NCI-H345 treated with DMSO at 0.1 percent for 48 hours (cell line): ENCODE results near the gene FRMD3.
A peak's percentile ranks its signal among the peaks of the same experiment; 100 is the strongest.

Source experiments
- DNase-seq: peaks from one replicate; lab custom pipeline; 2025; ENCODE audit not compliant: unreplicated experiment; lab: John Stamatoyannopoulos, UW

The FRMD3 gene

DNA sequence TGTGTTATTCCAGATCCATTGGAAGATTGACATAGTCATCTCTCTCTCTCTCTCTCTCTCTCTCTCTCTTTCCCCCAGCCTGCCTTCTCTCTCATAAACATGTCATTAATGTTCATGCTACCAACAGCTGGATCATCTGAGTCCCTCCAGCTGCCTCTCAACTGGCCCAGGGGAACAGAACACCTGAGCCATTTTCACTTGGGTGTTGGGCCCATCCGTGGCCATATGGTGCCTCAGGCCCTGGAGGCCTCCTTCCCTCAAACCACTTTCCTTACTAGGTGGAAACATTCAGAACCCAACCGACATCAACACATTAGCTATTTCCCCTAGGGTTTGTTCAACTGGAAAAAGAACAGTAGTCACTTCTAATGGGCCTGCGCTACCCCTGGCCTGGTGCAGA is 196.2 kb downstream of the FRMD3 start:
- no peak for DNase-seq

DNA sequence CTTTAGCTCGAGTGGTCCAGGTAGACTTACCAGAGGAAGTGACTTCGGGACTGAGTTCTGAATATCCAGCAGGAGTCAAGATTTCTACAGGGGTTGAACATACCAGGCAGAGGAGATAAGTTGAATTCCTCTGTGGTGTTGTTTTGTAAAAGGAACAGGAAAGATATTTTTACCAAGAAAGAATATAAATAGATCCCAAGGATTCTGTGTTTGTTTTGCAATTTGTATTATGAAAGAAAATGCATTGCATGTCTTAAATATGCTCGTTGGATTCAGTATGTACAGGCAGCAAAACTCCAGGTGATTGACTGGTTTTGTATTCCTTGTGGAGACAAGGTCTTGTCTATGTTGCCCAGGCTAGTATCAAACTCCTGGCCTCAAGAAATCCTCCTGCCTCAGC is 197.8 kb downstream of the FRMD3 start:
- DNase-seq = no peak

DNA sequence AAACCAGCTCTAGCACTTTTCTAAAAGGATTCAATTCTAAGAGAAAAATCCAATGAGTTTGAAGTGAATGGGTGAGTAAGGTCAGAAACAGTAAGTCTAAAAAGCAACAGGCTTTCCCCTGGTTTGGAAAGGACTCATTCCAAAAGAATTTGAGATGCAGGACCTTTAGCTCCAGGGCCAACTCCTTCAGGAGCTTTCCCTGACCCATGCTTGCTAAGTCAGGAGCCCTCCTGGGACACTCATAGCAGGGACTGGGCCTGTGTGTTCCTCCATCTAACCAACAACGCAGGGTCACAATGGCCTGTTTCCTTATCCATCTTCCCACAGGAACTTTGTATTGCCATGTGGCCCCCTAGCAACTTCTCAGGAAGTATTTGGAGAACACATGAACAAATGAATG is 198.8 kb downstream of the FRMD3 start:
- no peak for DNase-seq

DNA sequence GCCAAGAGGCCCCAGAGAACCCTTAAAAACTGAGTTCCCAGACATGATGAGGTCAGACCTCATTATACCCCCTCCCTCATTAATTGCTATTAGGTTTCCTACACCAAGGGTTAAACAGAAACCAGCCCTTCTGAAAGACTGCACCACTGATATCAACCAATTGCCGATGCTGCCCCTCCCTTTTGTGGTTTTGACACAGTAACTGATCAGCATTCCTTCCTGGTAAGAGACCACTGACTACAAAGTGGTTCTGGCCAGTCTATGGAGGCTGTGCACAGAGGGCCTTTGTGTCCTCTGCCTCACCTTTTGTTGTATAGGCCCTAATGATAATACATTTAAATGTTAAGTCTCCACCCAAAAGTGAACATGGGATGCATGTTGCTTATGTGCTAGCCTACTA is 201.5 kb downstream of the FRMD3 start:
- no peak for DNase-seq

DNA sequence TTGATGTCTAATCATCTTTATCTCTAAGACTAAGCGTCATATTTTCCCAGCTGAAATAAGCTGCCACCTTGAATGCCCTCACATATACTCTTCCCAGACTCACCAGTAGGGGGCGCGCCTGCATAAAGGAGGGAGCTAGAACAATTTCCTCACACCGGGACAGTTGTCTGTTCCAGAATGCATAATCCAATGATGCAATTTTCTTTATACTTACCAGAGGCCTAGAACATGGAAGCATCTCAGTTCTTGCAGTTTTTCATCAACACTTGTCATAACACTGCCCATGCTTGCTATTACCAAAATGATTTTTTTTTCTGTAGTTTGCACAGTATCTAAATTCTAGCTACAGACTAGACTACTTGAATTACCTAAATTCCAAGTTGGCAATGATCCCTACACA is 203.9 kb downstream of the FRMD3 start:
- DNase-seq = peak; percentile 45

DNA sequence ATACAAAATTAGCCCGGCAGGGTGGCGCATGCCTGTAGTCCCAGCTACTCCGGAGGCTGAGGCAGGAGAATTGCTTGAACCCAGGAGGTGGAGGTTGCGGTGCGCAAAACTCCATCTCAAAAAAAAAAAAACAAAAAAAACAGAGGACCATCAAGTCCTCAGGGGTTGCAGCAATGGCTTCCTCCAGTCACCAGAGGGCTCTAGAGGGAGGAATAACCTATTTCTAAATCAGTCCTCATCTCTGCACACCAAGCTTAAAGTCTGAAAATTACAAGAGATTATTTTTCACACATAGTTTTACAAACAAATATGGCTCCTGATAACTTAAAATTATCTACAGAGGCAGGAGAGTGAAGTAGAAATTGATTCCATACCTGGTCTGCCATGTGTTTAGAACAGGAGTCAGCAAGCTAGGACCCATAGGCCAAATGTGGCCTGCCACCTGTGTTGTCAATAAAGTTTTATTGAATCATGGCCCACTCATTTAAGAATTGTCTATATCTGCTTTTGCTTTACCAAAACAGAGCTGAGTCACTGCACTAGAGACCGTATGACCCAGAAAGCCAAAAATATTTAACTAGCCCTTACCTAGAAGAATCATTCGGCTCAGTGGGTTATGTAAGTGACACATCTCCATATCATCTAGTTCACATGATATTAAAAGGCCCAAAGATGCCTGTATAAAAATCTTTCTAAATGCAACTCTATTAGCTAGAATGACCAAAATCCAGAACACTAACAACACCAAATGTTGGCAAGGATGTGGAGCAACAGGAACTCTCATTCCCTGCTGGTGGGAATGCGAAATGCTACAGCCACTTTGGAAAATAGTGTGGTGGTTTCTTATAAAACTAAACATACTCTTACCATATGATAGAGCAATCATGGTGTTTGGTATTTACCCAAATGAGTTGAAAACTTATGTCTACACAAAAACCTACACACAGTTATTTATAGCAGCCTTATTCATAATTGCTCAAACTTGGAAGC is 207.7 kb downstream of the FRMD3 start:
- DNase-seq = no peak

DNA sequence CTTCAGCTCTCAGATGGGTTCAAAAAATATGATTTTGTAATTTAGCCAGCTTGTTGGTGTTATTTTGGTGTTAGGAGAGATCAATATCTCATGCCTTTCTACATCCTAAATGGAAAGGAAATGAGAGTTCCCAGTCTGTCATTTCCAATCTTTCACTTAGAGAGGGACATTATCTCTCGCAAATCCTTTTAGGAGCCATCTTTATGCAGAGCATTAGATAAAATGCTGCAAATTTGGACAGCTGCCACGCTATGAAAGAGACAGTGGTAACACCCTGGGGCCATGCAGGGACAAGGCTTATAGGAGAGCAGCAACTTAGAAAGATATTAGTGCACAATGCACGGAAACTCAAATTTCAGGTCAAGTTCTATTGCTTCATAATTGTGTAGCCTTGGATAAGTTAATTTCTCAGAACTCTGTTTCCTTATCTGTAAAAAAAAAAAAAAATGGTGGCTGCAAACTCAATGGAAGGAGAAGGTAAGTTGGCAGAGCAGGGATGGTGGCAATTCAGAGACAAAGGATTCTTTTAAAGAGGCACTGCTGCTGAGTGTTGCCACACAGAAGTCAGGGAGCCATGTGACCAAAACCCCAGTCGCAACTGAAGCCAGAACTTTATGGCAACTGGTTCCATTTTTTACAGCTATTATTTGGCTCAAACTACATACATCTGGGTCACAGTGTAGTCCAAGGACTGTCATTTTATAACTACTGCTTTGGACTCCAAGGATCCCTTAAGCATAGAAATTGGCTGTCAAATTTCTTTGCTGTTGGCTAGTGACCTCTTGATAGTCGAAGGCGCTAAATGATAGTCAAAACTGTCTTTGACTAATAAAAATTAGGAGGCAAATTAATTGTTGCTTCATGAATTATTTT is 210.2 kb downstream of the FRMD3 start:
- DNase-seq = no peak

DNA sequence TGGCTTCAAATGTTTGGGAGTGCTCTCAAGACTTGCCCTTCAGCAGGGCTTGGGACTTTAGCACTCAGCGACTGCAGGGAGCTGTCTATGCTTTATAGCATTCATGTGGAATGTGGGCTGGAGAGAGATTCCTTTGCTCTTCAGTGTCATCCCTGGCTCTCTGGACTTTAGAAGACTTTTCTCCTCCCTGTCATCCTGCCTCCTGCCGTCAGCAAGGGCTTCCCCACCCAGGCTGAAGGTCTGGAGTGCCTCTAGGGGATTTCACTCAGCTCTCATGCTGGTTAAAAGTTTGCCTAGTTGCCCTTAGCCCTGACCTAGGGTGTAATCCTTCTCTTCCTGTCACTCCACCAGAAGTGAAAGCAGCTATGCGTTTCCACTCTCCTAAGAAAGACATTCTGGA is 210.9 kb downstream of the FRMD3 start:
- no peak for DNase-seq

DNA sequence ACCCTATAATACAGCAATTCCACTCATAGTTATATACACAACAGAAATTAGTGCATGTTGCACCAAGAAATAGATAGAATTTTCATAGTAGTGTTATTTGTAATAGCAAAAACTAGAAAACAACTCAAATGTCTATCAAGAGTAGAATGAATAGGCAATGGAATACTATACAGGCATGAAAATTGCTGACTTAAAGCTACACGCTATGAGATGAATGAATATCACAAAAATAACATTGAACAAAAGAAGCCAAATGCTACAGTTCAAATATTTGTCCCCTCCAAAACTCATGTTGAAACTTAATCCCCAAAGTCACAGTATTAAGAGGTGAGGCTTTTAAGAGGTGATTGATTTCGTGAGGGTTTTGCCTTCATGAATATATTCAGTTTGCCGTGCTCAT is 215.1 kb downstream of the FRMD3 start:
- DNase-seq = no peak

DNA sequence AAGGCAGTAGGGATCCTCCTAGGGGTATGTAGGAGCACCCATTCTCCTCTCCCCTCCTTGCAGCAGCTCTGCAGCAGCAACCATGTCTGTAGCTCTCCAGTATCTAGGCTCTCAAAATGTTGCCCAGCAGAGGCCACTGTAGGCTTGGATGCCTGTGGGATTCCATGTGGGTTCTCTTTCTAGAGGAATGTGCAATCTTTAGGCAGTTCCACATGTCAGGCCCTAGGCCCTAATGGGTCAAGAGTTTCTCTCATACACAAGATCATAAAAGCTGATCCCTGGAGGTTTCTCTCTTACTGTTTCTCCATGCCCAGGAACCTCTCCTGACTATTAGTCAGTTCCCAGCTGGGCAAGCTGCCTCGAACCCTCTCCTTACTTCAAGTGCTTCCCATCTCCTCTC is 215.8 kb downstream of the FRMD3 start:
- DNase-seq = no peak

DNA sequence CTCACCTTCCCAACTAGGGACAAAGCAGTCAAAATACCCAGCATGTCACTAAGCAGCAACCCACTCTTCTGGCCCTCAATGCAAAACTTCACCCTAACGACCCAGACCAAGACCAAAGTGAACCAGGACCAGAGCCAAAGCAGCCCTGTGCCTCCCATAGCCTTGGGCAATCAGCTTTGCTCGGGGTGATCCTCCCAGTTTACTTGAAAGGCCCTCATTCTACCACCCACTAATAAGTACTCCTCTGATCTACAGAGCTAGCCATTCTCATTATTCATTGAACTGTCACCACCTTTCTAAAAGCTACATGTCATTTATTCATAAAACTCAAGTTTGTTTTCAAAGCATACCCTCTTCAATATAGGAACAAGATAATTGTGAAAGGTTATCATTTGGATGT is 221.0 kb downstream of the FRMD3 start:
- no peak for DNase-seq

DNA sequence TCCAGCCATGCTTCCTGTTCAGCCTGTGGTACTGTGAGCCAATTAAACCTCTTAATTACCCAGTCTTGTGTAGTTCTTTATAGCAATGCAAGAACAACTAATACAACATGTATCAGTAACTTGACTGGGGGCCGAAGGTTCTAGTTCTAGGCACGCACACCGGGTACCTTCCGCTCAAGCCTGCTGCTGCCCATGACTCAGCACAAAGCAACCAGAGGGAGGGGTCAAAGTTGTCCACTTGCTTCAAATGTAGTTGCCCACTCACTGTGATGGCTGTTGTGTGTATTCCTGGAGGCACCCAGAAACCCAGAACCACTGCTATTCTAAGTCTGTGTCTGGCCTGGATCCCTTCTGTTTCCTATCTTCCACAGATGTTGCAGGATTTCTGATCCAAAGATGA is 222.6 kb downstream of the FRMD3 start:
- DNase-seq = no peak

DNA sequence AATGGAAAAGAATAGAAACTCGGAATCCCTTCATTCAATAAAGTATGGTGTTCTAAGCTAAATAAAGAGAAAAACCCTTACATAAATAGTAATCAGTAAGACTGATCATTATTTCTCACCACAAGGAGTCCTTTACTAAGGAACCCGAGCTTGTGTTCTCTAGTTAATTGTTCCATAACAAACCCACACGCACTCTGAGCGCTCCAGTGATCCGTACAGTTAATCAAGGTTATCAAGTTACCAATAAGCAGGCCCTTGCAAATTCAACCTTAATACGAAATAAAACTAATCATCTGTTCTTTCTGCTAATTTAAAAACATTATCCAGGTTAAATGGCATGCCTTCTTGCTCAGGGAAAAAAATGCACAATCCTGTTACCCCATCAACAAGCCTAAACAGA is 224.4 kb downstream of the FRMD3 start:
- no peak for DNase-seq

DNA sequence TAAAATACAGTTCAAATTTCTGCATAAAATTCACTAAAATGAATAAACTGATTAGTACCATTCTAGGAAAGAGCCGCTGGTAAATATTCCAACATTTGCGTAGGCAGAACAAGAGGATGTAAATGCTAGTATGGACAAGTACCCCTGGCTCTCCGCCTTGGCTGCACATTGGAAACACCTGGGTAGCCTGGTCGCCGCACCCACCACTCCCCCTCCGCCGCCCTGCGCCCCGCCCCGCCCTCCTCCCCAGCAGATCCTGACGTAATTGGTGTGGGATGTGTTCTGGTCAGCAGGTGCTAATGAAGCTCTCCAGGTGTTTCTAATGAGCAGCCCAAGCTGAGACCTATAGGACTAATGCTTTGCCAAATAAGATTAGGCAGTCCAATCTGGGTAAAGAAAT is 225.7 kb downstream of the FRMD3 start:
- no peak for DNase-seq

DNA sequence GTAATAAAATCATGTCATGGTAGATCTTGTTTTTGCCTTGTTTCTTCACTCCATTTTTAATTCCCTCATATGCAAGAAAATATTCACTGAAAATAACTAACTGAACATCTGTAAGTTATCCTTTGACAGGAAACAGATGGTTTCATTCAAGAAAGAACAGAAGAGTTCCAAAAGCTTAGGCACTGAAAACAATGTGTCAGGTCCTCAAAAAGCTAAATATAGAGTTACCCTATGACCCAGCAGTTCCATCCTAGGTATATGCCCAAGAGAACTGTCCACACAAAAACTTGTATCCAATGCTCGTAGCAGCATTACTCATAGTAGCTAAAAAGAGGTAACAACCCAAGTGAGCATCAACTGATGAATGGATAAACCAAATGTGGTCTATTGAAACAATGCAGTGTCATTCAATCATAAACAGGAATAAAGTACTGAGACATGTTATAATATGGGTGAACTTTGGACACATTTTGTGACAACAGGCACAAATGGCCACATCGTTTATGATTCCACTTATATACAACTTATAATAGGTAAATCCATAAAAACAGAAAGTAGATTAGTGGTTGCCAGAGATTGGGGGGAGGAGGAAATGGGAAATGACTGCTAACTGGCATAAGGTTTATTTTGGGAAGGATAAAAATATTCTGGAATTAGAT is 231.0 kb downstream of the FRMD3 start:
- no peak for DNase-seq

DNA sequence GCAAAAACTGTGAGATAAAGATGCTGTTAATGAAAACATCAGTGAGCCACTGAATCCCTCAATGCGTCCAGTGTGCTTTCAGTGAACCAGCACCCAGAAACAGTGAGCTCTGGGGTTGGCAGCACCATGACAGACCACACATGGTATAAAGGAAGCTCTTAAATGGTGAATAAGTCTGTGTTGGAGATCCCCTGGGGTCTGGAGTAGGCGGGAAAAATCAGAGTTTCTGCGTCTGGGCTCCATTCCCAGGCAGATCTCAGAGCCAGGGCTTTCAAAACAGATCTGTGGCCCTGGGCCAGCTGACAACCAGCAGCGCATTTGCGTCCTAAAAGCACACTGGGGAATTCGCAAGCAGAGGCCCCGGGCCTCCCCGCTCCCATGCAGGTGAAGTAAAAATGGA is 233.5 kb downstream of the FRMD3 start:
- DNase-seq = peak; percentile 14

DNA sequence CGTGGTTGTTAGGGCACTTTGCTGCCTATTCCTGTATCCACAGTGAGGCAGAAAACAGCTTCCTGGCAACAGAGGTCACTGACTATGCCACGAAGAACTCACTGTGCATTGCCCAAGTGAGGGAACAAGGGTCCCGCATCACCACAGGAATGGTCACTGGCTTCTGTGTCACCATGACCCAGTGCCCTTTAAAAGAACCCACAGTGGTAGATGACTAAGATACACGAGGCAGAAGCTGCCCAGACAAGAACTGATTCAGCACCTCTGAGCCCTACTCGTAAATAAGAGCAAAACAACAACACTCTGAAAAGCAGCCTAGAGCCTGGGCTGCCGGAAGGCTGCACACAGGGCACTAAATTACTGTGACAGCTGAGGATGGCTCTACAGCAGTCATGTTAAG is 238.6 kb downstream of the FRMD3 start:
- no peak for DNase-seq

DNA sequence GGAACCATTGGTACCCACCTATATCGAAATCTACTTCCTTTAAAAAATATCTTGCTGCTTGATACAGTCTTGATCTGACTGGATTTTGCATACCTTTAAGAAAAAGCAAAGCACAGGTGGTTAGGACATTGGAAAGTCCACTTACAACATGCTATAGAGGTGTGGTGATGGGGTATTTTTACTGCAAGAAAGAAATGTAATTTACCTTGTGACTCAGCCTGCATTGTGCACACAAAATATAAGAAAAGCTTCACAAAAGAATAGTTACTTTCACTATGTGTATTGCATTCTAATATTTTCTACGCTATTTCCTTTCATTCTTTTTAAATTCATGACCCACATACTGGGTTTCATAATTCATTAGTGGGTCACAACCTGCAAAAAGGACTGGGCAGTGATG is 239.1 kb downstream of the FRMD3 start:
- DNase-seq = no peak

DNA sequence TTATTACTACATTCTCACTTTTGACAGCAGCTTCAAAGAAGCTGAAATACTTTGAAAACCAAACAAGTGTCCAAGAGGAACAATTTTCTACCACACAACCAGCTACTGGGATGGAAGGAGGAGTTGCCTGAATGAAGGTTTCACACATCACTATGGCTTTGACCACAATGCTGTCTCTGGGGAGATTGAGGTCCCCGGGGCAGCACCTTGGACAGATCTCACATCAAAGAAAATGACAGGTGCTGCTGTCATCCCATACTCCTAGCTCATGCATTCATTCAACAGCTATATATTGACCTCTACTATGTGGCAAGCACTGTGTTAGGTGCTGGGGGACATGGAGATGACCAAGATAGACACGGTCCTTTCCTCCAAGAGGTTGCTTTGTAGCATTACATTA is 242.1 kb downstream of the FRMD3 start:
- no peak for DNase-seq

DNA sequence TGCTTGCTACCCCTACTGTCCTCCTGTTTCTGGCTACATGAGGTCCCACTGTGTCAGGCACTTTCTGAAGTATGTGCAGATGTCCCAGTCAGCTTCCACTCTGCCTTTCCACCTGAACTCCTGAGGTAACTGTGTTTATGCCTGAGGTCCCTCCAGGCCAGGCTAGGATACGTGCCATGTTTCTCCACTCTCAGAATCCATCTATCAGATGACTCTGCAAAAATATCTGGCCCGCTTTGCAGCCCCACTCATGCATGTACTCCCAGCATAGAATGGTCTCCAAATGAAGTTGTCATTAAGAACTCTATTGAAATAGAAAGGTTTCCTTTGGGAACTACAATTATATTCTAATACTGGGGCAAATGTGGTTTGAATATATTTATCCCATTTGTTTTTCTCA is 243.4 kb downstream of the FRMD3 start:
- no peak for DNase-seq

DNA sequence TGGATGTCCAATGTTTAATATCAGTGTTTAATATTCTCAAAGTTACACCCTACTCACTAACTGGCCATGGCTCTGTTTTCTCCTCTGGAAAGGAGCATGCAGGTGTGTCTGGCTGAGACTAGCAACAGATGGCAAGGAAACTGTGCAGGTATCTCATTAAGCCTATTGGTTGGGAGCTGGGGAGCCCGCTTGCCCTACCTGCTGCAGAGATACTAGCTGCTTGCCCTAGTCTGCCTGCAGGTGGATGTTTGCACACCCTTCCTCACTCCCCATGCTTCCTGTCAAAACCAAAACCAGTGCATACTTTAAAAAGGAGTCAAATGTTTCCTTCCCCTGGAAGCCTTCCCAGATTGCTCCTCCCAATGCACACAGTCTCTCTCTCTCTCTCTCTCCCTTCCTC is 247.0 kb downstream of the FRMD3 start:
- no peak for DNase-seq

DNA sequence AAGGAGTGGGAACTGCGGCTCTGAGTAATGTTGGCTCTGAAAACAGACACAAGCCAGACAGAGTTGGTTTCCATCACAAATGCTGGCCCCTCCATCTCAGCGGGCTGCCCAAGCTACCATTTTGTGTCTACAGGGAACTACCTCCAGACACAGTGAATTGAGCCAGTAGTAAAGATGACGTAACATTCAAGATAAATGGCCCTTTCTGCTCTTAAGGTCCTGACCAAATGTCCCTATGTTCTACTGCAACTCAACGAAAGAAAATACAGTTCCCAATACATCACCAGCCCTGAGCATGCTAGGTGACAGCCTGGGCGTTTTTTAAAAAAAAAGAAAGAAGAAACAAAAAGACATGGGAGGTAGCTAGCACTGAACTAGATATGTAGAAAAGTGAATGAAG is 247.5 kb downstream of the FRMD3 start:
- DNase-seq = no peak
